Body of pancreas (tissue), 4 donors: ENCODE measurements around the gene ELF5. TPM values are rescaled to one million over a fixed set of nuclear protein-coding genes. Genes with fewer than 3 reads are reported as not detected.
A peak's percentile ranks its signal among the peaks of the same experiment; 100 is the strongest.

ENCODE experiments used
- ATAC-seq: fragments of 150-250 bp; one replicate; pipeline ENCODE4 v1.9.1; 2016
- DNase-seq, 4 donors: peaks; one replicate each; pipeline ENCODE4 v3.0.0-alpha.2; 2019
- H3K27ac ChIP-seq, 4 donors: fragments of 200-600 bp; sonication (generic); 1 replicate in 3 of 4; 2 replicates in 1 of 4; pipeline versions ENCODE4 v1.5.1 to v1.6.1; 2016 to 2019; ENCODE audit warnings: mild to moderate bottlenecking in 1 of 4, mixed read lengths in 1 of 4, moderate library complexity in 1 of 4
- H3K27me3 ChIP-seq, 2 donors: fragments of 200-600 bp; sonication (generic); one replicate each; pipeline ENCODE4 v1.6.0; 2016; ENCODE audit warnings: mild to moderate bottlenecking in 1 of 2
- H3K36me3 ChIP-seq, 2 donors: fragments of 200-600 bp; sonication (generic); replicated peaks in 1 of 2; 2 replicates each; pipeline ENCODE4 v1.5.1; 2016; ENCODE audit warnings: low read depth in 2 of 2; ENCODE audit not compliant: insufficient read depth in 1 of 2
- H3K4me1 ChIP-seq: fragments of 200-600 bp; sonication (generic); one replicate; pipeline ENCODE4 v1.6.0; 2016
- H3K4me3 ChIP-seq, 2 donors: fragments of 200-600 bp; sonication (generic); 1 replicate in 1 of 2; 2 replicates in 1 of 2; pipeline ENCODE4 v1.5.1; 2016 to 2019
- H3K9me3 ChIP-seq, 3 donors: fragments of 200-600 bp; sonication (generic); 1 replicate in 2 of 3; 2 replicates in 1 of 3; pipeline ENCODE4 v1.5.1; 2016
- CTCF ChIP-seq, 7 experiments: fragments of 450-650 bp in 4 of 7; fragments of 200-600 bp in 3 of 7; sonication (generic) in 3 of 7; IDR thresholded peaks; one replicate each; pipeline ENCODE4 v1.5.1; 2016 to 2019; ENCODE audit warnings: antibody characterized with exemption in 7 of 7
- POLR2A ChIP-seq, 3 donors: fragments of 450-650 bp; IDR thresholded peaks; one replicate each; pipeline ENCODE4 v1.6.1; 2016; ENCODE audit warnings: antibody characterized with exemption in 3 of 3, mild to moderate bottlenecking in 2 of 3
- WGBS, 2 donors: methylation state at CpG; one replicate each; pipeline ENCODE4 v1.1.5; 2017; 5-methylcytosine and 5-hydroxymethylcytosine counted together
- intact Hi-C: fragments of 100-400 bp; cut with DNase I; formaldehyde crosslinking; loops from one replicate; pipeline ENCODE4 v1.15.1; 2023
- total RNA-seq, 2 donors: library from RNA; depleted of rRNA; stranded (reverse); fragments of >200 nt; gene quantifications; one replicate each; pipeline ENCODE4 v1.1.0, GENCODE V29; 2016

The ELF5 gene
- total RNA-seq, 2 donors from 2014 or later = not detected

- H3K4me1 ChIP-seq = peaks cover 7% of the 10 kb centered on the region
- 82 to 92% methylated on average over 6 of the region's 6 CpGs for WGBS, 2 donors
- H3K9me3 ChIP-seq = no peaks in the 10 kb centered on the region
- H3K27ac ChIP-seq = no peak overlapping the region
- no peak for ATAC-seq
- no peaks in the 10 kb centered on the region for H3K36me3 ChIP-seq
- no peaks in the 10 kb centered on the region for H3K27me3 ChIP-seq
- intact Hi-C loops = no loop called here
- no peak overlapping the region for H3K4me3 ChIP-seq
- TF ChIP-seq CTCF (IDR thresholded peaks at IDR 0.05) (no peak), POLR2A (IDR thresholded peaks at IDR 0.05) (no peak)
- DNase-seq = no peak
These were observed 6.4 kb downstream of the ELF5 start for GRCh38 chr11:34507156-34507555.

- DNase-seq = no peak
- no peak overlapping the region for H3K4me3 ChIP-seq
- no peak overlapping the region for H3K27ac ChIP-seq
- no peaks in the 10 kb centered on the region for H3K36me3 ChIP-seq
- intact Hi-C loops = no loop called here
- no peak for ATAC-seq
- H3K27me3 ChIP-seq = no peaks in the 10 kb centered on the region
- peaks cover 11% of the 10 kb centered on the region for H3K4me1 ChIP-seq
- 72 to 82% methylated on average over 5 of the region's 5 CpGs for WGBS, 2 donors
- TF ChIP-seq CTCF (IDR thresholded peaks at IDR 0.05) = no peak
- TF ChIP-seq POLR2A (IDR thresholded peaks at IDR 0.05) = no peak
- no peaks in the 10 kb centered on the region for H3K9me3 ChIP-seq
These were observed 7.7 kb downstream of the ELF5 start for GRCh38 chr11:34505874-34506273.

- no peaks in the 10 kb centered on the region for H3K27me3 ChIP-seq
- H3K27ac ChIP-seq = no peak overlapping the region
- DNase-seq (no peak), ATAC-seq (no peak)
- no peak overlapping the region for H3K4me3 ChIP-seq
- intact Hi-C loops = no loop called here
- peaks cover 6% of the 10 kb centered on the region for H3K4me1 ChIP-seq
- no peaks in the 10 kb centered on the region for H3K36me3 ChIP-seq
- no peaks in the 10 kb centered on the region for H3K9me3 ChIP-seq
- TF ChIP-seq CTCF (IDR thresholded peaks at IDR 0.05) (no peak), POLR2A (IDR thresholded peaks at IDR 0.05) (no peak)
- 88 to 93% methylated on average over 3 of the region's 3 CpGs for WGBS, 2 donors
These were observed 10.6 kb downstream of the ELF5 start for GRCh38 chr11:34502949-34503348.

- H3K9me3 ChIP-seq = no peaks in the 10 kb centered on the region
- DNase-seq (peak in 2 of 4 donors; percentile 11 to 25), ATAC-seq (no peak)
- H3K27me3 ChIP-seq = no peaks in the 10 kb centered on the region
- no peak overlapping the region for H3K27ac ChIP-seq
- H3K4me1 ChIP-seq = peaks cover 6% of the 10 kb centered on the region
- no peaks in the 10 kb centered on the region for H3K36me3 ChIP-seq
- no peak overlapping the region for H3K4me3 ChIP-seq
- WGBS, 2 donors = 3 to 6% methylated on average over 2 of the region's 2 CpGs
- intact Hi-C loops = no loop called here
- TF ChIP-seq POLR2A (IDR thresholded peaks at IDR 0.05) = no peak
- no peak for TF ChIP-seq CTCF (IDR thresholded peaks at IDR 0.05)
These were observed 11.6 kb downstream of the ELF5 start for GRCh38 chr11:34501949-34502348.

GRCh38 chr11:34501500-34501899 is 12.1 kb downstream of the ELF5 start:
- peak in 2 of 4 donors; percentile 14 to 44 for DNase-seq
- H3K27me3 ChIP-seq = no peaks in the 10 kb centered on the region
- H3K4me3 ChIP-seq = no peak overlapping the region
- intact Hi-C loops = no loop called here
- H3K36me3 ChIP-seq = no peaks in the 10 kb centered on the region
- no peak overlapping the region for H3K27ac ChIP-seq
- H3K9me3 ChIP-seq = no peaks in the 10 kb centered on the region
- WGBS, 2 donors = 65 to 75% methylated on average over 4 of the region's 4 CpGs
- TF ChIP-seq CTCF (IDR thresholded peaks at IDR 0.05) = no peak
- TF ChIP-seq POLR2A (IDR thresholded peaks at IDR 0.05) = no peak
- peak; percentile 55 for ATAC-seq
- peaks cover 6% of the 10 kb centered on the region for H3K4me1 ChIP-seq
